Measurements from ENCODE around the gene SLC18B1.
"Not testable (repeated sequence)": the region's sequence is repeated elsewhere in the genome, so short reads cannot be mapped to it uniquely, and the experiment has no call there.

SLC18B1 gene

DNA sequence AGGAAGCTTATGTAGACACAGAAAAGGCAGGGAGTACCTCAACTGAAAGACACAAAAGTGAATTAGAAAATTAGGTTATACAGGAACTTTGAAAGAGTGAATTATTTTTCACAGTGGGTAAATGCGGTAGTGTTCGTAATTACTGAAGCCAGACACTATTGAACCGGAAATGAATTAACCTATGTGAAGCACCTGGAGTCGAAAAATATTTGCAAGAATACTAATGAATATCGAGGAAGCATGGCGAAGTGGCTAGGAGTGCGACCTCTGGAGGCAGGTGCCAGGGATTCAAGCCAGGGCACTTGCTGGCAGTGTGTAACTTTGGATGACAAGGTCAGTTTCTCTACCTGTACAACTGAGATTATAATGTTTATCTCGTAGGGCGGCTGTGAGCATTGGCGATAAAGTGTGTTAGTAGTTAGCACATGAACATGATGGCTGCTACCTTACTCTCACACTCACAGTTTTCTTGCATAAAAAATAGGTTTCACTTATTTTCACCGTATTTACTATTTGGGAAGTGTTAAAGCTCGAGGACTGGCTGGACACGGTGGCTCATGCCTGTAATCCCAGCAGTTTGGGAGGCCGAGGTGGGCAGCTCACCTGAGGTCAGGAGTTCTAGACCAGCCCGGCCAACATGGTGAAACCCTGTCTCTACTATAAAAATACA, 567 bp upstream of the SLC18B1 start:
- DNase-seq = peak; percentile 7

DNA sequence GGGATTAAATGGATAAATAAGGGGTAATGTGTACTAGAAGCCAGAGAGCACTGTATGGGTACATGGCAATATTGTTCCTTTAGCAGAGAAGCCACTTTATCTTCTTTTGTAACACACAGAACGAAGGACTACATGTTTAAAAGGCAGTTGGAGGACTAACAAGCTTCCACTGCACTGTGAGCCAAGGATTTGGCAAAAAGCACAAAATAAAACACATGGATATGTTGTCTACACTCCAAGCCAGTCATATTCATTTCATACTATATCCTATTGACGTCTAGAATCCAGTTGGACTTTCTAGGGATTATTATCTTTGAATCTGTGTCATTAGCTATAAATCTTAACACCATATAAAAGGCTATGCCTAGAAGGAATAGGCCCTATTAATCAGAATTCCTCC, 3.0 kb downstream of the SLC18B1 start:
- no peak for DNase-seq

DNA sequence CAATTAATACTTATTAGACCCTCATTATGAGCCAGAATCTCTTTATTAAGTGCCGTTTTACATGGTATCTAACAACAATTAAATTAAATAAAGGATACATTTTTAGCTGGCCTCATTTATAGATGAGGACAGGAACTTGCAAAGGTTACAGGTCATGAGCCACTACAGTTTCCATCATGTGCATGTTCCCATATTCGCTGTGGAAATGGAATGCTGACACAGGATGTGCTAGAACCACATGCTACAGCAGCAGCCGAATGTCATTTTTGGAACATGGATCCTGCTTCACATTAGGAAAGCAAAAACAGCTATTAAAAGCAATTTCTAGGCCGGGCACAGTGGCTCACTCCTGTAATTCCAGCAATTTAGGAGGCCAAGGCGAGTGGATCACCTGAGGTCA, 5.9 kb downstream of the SLC18B1 start:
- DNase-seq = no peak

DNA sequence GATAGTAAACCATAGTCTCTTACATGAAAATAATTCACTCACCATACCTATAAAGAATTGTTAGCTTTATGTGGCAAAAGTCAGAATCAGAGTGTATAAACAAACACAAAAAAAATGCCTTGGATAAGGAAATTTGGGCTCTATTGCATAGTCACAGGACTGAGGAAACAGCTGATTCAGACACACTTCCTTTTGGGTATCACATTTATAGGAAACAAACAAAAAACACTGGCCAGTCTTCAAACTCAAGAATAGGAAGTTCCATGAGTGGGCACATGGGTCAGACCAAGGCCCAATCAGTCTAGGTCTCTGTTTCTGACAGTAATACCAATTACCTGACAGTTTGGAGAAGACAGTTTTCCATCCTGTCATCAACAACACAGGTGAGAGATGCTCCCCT, 8.0 kb downstream of the SLC18B1 start:
- no peak for DNase-seq

DNA sequence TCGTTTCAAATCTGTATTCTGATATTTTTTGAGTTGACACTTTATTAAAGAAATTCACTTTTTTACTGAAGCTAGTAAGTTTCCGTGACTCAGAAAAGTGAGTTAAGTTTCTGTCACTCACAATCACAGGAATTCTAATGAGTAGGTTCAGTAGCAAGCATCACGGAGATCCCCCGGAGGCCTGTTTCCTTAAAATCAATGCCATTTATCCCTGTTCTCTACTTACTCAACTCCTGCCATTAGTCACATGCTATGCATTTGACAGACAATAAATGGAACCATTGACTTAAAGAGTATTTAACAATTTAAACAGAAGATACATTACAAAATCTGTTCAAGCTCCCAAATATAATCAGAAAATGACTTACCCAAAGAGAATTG, 9.1 kb downstream of the SLC18B1 start:
- DNase-seq = no peak

DNA sequence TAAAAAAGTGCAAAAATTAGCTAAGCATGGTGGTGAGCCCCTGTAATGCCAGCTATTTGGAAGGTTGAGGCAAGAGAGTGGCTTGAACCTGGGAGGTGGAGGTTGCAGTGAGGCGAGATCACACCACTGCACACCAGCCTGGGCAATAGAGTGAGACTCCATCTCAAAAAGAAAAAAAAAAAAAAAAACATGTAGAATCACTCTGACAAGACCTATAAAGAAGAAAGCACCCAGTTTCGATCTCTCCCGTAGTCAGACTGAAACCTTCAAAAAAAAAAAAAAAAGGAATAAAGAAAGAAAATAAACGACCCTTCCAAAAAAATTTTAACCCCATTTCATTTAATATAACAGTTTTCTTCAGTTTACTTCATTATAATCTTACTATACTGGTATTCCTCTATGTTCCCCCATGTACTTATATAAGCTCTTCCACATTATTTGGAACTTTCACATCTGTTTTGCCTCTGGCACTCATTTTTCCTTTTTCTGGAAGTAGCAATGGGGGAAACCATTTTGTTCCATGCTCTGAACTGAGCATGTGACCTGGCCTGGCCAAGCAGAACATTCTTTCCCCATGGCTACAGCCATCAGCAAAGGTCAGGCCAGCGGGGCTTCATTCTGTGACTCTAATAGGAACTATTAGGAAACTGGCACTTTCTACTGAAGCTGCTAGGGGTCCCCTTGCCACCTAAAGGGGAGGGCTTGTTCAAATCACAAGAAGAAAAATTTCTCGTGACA, 9.6 kb downstream of the SLC18B1 start:
- DNase-seq = no peak

DNA sequence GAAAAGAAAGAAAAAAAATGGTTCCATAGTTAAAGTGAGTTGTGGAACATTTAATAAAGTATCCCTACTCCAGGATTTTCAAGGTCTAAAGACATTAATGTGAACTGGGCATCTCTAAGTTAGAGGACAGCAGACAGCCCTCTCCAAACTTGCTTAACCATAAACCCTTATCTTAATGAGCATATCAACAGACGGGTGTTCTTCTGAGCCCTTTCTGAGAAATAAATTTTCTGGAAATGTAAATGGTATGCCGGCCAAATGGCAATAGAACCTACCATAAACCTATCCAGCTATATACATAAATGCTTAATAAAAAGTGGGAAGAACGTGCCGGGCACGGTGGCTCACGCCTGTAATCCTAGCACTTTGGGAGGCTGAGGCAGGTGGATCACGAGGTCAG, 12.5 kb downstream of the SLC18B1 start:
- no peak for DNase-seq

DNA sequence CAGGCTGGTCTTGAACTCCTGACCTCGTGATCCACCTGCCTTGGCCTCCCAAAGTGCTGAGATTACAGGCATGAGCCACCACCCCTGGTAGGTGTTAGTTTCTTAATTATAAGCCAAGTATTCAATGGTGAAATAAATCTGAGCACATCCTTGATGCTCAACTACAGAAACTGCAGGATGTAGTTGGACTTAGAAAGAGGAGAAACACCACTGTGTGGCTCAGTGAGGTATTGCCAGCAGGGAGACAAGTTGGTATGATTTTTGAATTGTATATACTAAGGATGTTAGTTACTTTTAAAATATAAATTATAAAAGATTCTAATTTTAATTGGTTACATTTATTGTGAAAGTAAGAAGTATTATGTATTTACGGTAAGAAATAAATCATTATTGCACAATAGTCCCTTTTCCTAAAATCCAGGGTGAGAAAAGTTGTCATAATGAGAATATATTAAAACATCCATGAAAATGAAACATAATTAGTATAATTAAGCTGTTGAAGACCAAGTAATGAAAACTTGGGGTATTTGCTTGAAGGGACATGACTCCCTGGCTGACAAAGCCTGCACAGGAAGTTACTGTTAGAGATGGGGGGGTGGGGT, 17.6 kb downstream of the SLC18B1 start:
- DNase-seq = no peak

DNA sequence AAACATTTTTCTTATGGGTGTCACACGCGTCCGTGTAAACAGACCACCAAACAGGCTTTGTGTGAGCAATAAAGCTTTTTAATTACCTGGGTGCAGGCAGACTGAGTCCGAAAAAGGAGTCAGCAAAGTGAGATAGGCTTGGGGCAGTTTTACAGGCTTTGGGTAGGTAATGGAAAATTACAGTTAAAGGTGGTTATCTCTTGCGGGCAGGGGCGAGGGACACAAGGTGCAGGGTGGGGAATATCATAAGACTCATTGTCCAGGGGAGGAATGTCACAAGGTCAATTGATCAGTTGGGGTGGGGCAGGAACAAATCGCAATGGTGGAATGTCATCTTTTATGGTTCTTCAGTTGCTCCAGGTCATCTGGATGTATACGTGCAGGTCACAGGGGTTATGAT, 20.6 kb downstream of the SLC18B1 start:
- DNase-seq = not testable (repeated sequence)

DNA sequence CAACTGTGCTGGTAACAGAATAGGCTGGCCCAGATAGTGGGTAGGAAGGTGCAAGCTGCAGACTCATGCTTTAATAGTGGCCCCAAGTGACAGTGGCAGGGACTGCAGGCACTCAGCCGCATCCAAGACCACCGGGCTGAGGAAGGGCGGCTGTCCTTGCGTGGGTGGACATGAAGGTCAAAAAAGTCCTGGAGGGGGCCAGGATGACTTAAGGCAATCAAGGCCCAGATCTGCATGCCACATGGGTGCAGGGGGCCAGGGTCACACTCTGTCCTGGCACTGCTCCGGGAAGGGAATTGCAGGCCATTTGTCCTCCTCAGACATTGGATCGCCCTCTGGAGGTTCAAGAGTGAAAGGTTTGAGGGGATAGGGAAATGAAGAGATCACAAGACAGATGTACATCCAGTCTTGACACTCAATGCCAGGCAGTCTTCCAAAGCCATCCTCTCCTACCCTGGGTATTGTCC, 30.4 kb downstream of the SLC18B1 start:
- DNase-seq = no peak

DNA sequence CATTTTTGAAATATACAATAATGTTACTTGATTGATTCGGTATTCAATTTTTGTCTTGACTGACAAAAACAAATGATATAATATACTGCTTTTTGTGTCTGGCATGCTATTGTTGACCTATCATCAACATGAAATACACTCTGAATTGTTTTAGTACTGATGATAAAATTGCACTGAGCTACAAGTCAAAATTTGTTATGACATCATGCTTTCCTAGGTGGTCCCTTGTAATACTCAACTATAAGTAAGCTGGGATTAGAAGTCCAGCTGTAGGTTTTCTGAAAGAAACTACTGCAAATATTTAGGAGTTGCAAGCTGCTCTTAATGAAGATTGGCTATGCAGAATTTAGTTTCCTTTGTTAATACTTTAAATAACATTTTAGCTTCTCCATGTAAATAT, 32.9 kb downstream of the SLC18B1 start:
- no peak for DNase-seq

DNA sequence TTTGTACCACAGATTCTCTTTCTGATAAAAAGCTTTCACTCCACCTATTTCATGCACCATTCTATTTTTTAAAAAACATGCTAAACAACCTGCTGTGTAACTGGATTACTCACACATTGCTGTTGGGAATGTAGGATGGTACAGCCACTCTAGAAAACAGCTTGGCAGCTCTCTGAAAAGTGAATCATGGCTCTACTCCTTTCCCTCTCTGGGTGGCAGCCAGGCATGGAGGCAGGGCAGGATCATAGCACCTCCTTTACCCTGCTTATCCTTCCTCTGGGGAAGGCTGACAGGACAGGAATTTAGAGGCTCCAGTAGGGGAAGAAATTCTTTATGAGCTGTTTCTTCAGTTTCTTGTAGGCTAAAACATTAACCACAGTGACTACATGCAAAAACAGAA, 34.1 kb downstream of the SLC18B1 start:
- no peak for DNase-seq

DNA sequence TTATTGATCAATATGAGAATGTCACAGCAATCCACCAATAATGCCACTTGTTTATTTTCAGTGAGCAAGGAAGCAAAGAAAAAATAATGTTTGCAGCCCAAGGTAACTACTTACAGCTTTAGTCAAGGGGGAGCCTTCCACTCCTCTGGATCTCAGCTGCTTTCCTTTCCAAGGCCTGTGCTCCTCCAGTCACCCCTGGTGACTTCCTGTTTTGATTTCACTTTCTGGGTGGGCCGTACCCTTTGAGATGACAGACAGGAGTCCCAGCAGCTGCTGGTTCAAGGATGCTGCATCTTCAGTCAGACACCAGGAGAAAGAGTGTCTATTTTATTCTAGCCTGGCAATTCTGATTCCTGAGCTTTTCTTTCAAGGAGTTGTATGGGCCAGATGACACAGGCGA, 35.2 kb downstream of the SLC18B1 start:
- DNase-seq = no peak

DNA sequence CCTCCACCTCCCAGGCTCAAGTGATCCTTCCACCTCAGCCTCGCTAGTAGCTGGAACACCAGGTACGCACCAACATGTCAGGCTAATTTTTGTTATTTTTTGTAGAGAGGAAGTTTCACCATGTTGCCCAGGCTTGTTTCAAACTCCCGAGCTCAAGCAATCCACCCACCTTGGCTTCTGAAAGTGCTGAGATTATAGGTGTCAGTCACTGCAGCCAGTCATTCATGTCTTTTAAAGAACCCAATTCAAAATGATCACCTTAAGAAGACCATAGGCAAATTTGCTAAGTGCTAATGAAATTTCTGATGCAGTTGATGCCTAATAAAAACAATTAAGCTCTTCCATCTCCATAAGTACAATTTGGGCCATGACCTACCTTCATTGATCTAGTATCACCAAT, 38.2 kb downstream of the SLC18B1 start:
- no peak for DNase-seq

DNA sequence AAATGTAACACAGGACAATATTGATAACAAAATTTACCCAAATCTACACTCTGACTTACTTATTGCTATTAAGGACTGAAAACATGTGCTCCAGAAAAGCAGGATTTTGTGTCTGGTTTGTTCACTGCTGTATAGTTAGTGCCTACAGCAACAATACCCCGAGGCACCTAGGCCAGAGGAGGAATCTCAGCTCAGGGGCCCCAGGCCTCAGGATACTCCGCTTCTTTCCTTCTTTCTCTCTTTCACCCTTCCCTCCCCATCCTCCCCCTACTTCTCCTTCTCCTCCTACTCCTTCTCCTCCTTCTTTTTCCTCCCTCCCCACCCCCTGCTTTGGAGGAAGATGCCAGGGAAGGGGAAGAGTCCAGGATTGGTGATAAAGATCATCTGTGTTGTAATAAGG, 39.7 kb downstream of the SLC18B1 start:
- no peak for DNase-seq

DNA sequence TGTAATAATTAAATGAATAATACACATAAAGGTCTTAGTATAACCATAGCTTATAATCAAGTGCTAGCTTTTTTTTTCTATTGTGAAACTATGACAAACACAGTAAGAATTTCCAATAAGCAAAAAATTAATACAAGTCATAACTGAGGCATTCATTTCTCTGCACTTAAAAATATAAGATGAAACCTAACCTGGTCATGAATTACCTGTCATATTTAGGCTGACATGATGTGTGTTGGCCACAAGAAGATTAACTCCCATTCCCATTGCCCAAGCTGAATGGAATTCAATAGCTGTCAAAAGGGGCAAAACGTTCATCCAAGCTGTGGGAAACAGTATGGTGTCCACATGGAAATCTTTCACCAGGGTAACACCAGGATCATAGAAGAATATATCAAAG, 46.2 kb downstream of the SLC18B1 start:
- DNase-seq = no peak

DNA sequence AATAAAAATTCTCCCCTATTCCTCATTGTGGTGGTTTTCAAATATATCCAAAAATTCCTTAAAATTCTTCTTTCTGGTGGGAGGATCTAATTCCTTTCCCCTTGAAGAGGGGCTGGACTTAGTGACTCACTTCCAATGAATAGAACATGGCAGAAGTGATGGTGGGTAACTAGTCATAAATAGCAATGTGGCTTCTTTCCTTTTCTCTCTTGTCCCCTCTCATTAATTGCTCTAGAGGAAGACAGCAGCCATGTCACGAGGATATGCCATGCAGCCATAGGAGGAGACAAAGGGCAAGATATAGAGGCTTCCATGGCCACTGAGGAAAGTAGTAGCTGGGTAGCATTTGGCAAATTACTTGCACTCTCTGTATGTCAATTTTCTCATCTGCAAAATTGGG, 46.6 kb downstream of the SLC18B1 start:
- DNase-seq = no peak

DNA sequence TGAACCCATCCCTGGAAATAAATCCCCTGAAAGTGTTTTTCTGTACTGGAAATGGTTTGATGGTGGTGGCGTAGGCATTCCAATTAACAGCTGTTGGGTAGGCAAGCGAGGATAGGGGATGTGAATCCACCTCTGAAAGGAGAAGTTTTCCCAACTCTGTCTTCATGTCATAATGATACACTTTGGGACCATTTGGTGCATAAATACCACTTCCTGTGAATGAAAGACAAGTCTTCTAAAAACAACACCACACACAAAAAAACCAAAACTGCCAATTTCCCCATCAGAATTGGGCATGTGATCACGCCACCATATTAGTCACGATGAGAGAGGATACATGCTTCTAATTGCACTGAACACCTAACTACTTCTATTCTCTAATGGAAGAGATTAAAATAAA, 47.1 kb downstream of the SLC18B1 start:
- no peak for DNase-seq

DNA sequence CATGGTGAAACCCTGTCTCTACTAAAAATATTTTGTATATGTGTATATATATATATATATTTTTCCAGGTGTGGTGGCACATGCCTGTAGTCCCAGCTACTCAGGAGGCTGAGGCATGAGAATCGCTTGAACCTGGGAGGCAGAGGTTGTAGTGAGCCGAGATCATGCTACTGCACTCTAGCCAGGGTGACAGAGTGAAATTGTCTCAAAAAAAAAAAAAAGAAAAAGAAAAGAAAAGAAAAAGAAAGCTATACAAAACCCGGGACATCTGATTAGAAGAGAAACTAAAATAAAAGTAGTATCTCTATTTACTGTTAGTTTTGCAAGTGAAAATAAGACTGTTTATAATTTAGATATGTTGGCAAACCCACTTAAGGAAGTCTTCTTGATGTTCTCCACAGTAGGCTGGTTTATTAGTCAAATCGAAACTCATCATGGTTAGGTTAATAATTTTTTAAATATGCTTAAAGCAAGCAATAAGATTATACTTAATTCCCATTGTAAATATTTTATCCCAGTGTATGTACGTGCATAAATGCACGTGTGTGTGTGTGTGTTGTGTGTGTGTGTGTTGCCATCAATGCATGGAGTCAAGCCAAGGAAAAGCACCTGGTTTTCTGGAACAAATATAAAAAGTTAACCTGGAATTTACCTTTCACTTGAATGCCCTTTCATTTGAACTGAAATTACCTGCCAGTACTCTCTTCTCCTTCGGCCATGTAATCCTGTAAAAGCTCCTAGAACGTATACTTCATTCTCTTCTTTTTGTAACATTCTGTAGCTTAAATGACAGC, 47.8 kb downstream of the SLC18B1 start:
- DNase-seq = no peak

DNA sequence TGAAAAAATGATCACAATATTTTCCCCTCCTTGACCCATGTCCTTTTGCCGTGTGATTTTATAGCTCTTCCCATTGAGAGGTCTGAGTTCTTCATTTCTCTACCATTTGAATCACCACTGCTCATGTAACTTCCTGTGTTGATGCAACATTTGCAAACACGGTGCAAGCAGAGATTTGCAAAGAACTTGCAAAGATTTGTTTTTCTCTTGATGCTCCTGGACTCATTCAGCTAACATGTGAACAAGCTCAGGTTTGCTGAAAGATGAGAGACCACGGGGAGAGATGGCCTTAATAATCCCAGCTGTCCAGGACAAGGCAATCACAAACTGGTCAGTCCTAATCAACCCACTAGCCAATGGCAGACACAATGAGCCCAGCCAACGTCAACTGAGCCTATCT, 49.3 kb downstream of the SLC18B1 start:
- DNase-seq = no peak

DNA sequence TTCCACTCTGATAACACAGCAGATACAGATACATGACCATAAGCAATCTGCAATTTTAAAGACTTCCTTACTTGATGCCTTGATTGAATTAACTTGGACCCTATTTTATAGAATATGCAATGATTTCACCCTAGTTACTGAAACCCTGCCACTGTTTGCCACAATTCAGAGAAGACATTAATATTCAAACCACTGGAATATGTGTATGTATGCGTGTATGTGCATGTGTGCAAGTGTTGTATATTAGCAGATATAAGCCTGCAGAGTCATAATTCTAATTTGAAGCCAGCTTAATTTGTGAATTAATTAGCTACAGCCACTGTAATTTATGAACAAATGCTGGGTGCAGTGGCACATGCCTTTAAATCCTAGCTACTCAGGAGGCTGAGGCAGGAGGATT, 50.0 kb downstream of the SLC18B1 start:
- DNase-seq = no peak

DNA sequence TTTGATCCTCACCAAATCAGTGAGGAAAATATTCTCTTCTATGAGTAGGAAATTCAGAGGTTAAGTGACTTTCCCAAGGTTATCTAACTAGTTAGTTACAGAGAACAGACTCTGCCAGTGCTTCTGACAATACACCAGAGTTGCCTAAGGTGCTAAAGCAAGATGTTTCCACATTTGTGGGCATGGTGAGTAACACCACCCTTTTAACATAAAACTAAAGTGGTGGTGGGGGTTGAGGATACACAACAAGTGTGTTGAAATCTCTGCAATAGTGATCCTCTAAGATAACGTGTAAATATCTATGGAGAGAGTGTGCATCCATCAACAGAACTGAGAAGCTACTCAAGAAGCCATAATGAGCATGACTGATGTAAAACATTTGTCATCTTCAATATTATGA, 52.4 kb downstream of the SLC18B1 start:
- DNase-seq = no peak

DNA sequence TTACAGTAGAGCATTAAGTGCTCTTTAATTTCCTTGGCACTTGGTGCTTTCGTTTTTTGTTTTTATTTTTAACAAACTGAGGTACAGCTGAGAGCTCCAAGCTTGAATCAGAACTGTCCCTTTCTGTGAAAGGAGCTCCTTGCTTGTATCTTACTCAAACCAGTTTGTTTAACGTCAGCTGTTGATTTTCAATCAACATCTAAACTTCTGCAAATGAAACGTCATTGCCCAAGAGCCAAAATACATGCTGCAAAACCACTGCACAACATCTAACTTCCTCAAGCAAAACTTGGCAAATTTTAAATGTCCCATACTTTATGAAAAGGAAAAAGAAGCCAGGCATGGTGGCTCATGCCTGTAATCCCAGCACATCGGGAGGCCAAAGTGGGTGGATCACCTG, 55.9 kb downstream of the SLC18B1 start:
- no peak for DNase-seq

DNA sequence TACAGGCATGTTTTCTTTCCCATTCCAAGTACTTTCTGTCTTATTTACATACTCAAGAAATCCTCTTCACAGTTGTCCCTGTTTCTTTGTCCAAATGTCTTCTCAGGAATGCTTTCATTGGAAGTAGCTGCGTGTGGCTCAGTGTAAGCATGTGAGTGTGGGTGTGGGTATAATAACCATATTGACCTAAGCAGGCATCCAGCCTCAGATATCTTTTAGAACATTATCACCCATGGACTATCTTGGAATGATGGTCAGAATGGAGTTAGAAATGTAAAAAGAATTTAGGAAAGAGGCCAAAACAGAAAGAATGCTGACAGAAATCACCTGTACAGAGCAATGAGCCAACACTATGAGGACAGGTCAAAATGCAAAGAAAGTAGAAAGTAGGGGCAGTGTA, 57.2 kb downstream of the SLC18B1 start:
- DNase-seq = no peak

All from NCI-H1694 treated with DMSO at 0.1 percent for 48 hours (cell line).